GM10266 (cell line): ENCODE data around the gene ZSCAN21.

Experiments used
- DNase-seq: peaks from one replicate; pipeline ENCODE4 v3.0.0; 2012; ENCODE audit errors: extremely low spot score
- CTCF ChIP-seq: IDR thresholded peaks from 2 replicates; pipeline ENCODE4 v1.5.1; 2012; ENCODE audit warnings: mild to moderate bottlenecking, low read depth; ENCODE audit not compliant: control insufficient read depth, insufficient read depth; ENCODE audit errors: missing control alignments

ZSCAN21 gene

GRCh38 chr7:100019908-100020307, 29.7 kb upstream of the ZSCAN21 start:
- DNase-seq, result no peak

GRCh38 chr7:100021297-100021696, 28.3 kb upstream of the ZSCAN21 start:
- TF ChIP-seq CTCF, result no peak
- DNase-seq, result no peak

More at GRCh38 chr7:100019908-100020307, 29.7 kb upstream of the ZSCAN21 start:
- no peak for TF ChIP-seq CTCF

- no peak for DNase-seq
- no peak for TF ChIP-seq CTCF
Measured at GRCh38 chr7:100022621-100023020, 27.0 kb upstream of the ZSCAN21 start.

DNA sequence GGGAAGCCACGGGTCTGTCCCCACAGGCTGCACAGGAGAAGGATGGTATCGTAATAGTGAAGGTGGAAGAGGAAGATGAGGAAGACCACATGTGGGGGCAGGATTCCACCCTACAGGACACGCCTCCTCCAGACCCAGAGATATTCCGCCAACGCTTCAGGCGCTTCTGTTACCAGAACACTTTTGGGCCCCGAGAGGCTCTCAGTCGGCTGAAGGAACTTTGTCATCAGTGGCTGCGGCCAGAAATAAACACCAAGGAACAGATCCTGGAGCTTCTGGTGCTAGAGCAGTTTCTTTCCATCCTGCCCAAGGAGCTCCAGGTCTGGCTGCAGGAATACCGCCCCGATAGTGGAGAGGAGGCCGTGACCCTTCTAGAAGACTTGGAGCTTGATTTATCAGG, 26.0 kb upstream of the ZSCAN21 start:
- DNase-seq, result no peak
- TF ChIP-seq CTCF, result no peak

- no peak for TF ChIP-seq CTCF
- no peak for DNase-seq
Measured at GRCh38 chr7:100024020-100024619, 25.5 kb upstream of the ZSCAN21 start.

DNA sequence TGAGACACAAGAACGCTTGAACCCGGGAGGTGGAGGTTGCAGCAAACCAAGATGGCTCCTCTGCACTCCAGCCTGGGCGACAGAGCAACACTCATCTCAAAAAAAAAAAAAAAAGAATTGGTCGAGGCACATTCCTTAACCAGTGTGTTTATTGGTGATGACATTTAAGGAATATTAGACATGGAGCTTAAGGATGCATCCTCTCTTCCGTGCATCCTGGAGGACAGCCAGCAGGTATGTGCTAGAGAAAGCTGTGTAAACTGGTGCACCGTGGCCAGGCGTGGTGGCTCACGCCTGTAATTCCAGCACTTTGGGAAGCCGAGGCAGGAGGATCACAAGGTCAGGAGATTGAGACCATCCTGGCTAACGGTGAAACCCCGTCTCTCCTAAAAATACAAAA, 22.4 kb upstream of the ZSCAN21 start:
- TF ChIP-seq CTCF, result no peak
- DNase-seq, result no peak

DNA sequence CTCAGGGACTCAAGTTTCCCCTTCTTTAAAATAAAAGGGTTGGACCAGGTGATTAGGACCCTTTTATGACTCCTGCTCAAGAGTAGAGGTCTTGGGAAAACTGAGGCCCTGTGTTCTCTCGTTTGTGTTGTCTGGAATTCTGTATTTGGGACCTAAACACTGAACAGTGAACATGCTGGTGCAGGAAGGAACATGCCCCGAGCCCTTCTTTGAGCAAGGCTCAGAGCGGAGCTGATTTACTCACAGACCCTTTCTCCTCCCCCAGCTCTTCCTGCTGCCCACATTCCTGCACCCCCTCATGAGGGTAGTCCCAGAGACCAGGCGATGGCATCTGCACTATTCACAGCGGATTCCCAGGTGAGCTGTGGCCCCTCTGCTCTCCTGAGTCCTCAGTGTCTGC, 20.0 kb upstream of the ZSCAN21 start:
- no peak for TF ChIP-seq CTCF
- no peak for DNase-seq
